Vagina (tissue), 2 donors: ENCODE measurements around the gene ATG5.

Experiments used
- CTCF ChIP-seq, 3 experiments: fragments of 450-650 bp in 2 of 3; fragments of 200-600 bp in 1 of 3; sonication (generic) in 1 of 3; IDR thresholded peaks; one replicate each; pipeline ENCODE4 v1.5.1; 2017 to 2019; ENCODE audit warnings: antibody characterized with exemption in 3 of 3, mild to moderate bottlenecking in 2 of 3, moderate library complexity in 2 of 3
- POLR2A ChIP-seq, 2 donors: fragments of 450-650 bp; IDR thresholded peaks; one replicate each; pipeline ENCODE4 v1.6.1; 2017; ENCODE audit warnings: antibody characterized with exemption in 2 of 2, mild to moderate bottlenecking in 2 of 2, moderate library complexity in 2 of 2

- TF ChIP-seq POLR2A (IDR thresholded peaks at IDR 0.05) (no peak), CTCF (IDR thresholded peaks at IDR 0.05) (no peak)
These were observed 729 bp downstream of the ATG5 start for GRCh38 chr6:106324726-106325335.
